Measurements from ENCODE around the gene GMPS. TPM values are rescaled to one million over a fixed set of nuclear protein-coding genes. Genes with fewer than 3 reads are reported as not detected.

The GMPS gene
- 63.4 and 73.7 TPM in 2 replicates for total RNA-seq

GRCh38 chr3:155870133-155870944 lies at the start of gene GMPS:
Gene GMPS (plus strand): TSS chr3:155870650. CDS start chr3:155870871, 221 bp downstream.

GRCh38 chr3:155854141-155854940 lies 16.1 kb upstream of the GMPS start, which contains the start of gene SLC33A1:
Gene SLC33A1 (minus strand): TSS chr3:155854427. CDS start chr3:155853997, 430 bp downstream.

Other genes with a start within 250 kb of the GMPS start
- gene PLCH1, start 125.6 kb upstream of the GMPS start, total RNA-seq = not detected in 2 replicates
- gene C3orf33, start 64.4 kb upstream of the GMPS start, total RNA-seq = 1.4 and 2.6 TPM in 2 replicates
- 39.2 and 47.8 TPM in 2 replicates for gene SLC33A1, start 16.2 kb upstream of the GMPS start, total RNA-seq
- 1.0 and 1.2 TPM in 2 replicates for gene KCNAB1, start 249.9 kb downstream of the GMPS start, total RNA-seq

All from articular chondrocyte of knee joint (primary cell).